MM.1S (cell line): Measurements from ENCODE around the gene PODXL2.

ENCODE experiments used
- EZH2 ChIP-seq: fragments of 300-600 bp; sonication (generic); optimal IDR thresholded peaks from 2 replicates; pipeline ENCODE3; 2017; ENCODE audit warnings: low read depth, mild to moderate bottlenecking, antibody characterized with exemption, low read length, mixed read lengths
- EZH2phosphoT487 ChIP-seq: fragments of 300-600 bp; sonication (generic); IDR thresholded peaks from 2 replicates; pipeline ENCODE4 v1.6.1; 2018; ENCODE audit warnings: antibody characterized with exemption, low read length
- TF ChIP-seq, protein P1 (sequence below): fragments of 300-600 bp; sonication (generic); IDR thresholded peaks from 2 replicates; pipeline ENCODE4 v1.5.1; 2016; ENCODE audit warnings: antibody characterized with exemption, low read length, mixed read lengths

DNA sequence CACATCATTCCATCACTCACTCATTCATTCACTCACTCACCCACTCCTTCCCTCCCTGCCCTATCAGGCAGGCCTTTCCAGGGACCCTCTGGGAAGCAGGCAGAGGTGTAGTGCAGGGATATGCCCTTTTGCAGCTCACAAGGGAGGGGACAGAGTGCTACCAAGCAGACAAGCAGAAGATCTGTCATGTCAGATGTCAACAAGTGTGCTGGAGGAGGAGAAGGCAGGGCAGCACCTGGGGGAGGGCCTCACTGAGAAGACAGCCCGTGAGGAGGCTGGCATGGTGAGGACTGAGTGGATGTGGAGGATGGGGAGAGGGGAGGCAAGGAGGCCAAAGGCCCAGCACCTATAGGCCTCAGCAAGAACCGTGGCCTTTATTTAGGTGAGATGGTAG, 59.0 kb downstream of the PODXL2 start:
- TF ChIP-seq, protein P1, sequence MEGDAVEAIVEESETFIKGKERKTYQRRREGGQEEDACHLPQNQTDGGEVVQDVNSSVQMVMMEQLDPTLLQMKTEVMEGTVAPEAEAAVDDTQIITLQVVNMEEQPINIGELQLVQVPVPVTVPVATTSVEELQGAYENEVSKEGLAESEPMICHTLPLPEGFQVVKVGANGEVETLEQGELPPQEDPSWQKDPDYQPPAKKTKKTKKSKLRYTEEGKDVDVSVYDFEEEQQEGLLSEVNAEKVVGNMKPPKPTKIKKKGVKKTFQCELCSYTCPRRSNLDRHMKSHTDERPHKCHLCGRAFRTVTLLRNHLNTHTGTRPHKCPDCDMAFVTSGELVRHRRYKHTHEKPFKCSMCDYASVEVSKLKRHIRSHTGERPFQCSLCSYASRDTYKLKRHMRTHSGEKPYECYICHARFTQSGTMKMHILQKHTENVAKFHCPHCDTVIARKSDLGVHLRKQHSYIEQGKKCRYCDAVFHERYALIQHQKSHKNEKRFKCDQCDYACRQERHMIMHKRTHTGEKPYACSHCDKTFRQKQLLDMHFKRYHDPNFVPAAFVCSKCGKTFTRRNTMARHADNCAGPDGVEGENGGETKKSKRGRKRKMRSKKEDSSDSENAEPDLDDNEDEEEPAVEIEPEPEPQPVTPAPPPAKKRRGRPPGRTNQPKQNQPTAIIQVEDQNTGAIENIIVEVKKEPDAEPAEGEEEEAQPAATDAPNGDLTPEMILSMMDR, result no peak
- TF ChIP-seq EZH2phosphoT487 (no peak), EZH2 (no peak)
